ENCODE data around the gene FBLN1. TPM values are rescaled to one million over a fixed set of nuclear protein-coding genes. Genes with fewer than 3 reads are reported as not detected.
A peak's percentile ranks its signal among the peaks of the same experiment; 100 is the strongest.

The FBLN1 gene
- total and polyA plus RNA-seq, 2 of the 13 experiments (the other 11 are each of a cell fraction or from before 2014, with no cell fraction given) = 37.3 to 103 TPM

GRCh38 chr22:45518580-45518991, 15.9 kb downstream of the FBLN1 start:
- POLR2A ChIA-PET = no interaction called here

GRCh38 chr22:45521178-45521577, 18.5 kb downstream of the FBLN1 start:
- 95% methylated on average over 5 of the region's 5 CpGs for WGBS (ENCODE audit: low lambda C conversion rate)
- in situ Hi-C loops (cut with HindIII; ENCODE audit: extremely low pct_ligation_motif_present, low pct_unique_long_range_greater_than_20kb) = no loop called here
- TF ChIP-seq HNRNPK (IDR thresholded peaks at IDR 0.05; ENCODE audit: low read depth, low read length, poor library complexity, severe bottlenecking) (no peak), FOSL2 (CRISPR knock-in tag; IDR thresholded peaks at IDR 0.05) (peak; percentile 60), AGO2 (optimal IDR thresholded peaks at IDR 0.05; ENCODE audit: low read depth, low read length) (peak; percentile 32), ZNF687 (CRISPR knock-in tag; IDR thresholded peaks at IDR 0.05) (0 out of 2 replicates have a peak, but pooled peaks have one; percentile 19), HOXA3 (CRISPR knock-in tag; IDR thresholded peaks at IDR 0.05) (no peak)
- TF ChIP-seq, protein P1, sequence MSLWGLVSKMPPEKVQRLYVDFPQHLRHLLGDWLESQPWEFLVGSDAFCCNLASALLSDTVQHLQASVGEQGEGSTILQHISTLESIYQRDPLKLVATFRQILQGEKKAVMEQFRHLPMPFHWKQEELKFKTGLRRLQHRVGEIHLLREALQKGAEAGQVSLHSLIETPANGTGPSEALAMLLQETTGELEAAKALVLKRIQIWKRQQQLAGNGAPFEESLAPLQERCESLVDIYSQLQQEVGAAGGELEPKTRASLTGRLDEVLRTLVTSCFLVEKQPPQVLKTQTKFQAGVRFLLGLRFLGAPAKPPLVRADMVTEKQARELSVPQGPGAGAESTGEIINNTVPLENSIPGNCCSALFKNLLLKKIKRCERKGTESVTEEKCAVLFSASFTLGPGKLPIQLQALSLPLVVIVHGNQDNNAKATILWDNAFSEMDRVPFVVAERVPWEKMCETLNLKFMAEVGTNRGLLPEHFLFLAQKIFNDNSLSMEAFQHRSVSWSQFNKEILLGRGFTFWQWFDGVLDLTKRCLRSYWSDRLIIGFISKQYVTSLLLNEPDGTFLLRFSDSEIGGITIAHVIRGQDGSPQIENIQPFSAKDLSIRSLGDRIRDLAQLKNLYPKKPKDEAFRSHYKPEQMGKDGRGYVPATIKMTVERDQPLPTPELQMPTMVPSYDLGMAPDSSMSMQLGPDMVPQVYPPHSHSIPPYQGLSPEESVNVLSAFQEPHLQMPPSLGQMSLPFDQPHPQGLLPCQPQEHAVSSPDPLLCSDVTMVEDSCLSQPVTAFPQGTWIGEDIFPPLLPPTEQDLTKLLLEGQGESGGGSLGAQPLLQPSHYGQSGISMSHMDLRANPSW (CRISPR knock-in tag; IDR thresholded peaks at IDR 0.05; ENCODE audit: borderline replicate concordance) = no peak

More at GRCh38 chr22:45518580-45518991, 15.9 kb downstream of the FBLN1 start:
- no peak; the same call in 2 of the 3 replicates for ATAC-seq
- no peak for FAIRE-seq
- intact Hi-C loops (cut with micrococcal nuclease; ENCODE audit: unreplicated experiment) = no loop called here
- Histone ChIP-seq H3K4me1 (ENCODE audit: insufficient read depth, low read length) (no peaks in the 10 kb centered on the region), H4K20me1 (ENCODE audit: insufficient read depth, low read length) (no peaks in the 10 kb centered on the region), H3K36me3 (replicated peaks in 1 of 2; ENCODE audit: control insufficient read depth in 1 of 2, insufficient read depth in 2 of 2, low read length in 2 of 2) (peaks cover 20 to 30% of the 10 kb centered on the region in 2 experiments; a peak in 4 of 5 replicates), H3K27ac (ENCODE audit: extremely low read length, insufficient read depth, low read length) (no peak overlapping the region), H3K4me2 (ENCODE audit: low read depth, low read length) (no peak overlapping the region), H3K4me3 (replicated peaks in 1 of 3; ENCODE audit: insufficient read depth in 1 of 3, low read depth in 2 of 3, low read length in 3 of 3) (no peak overlapping the region), H3K27me3 (ENCODE audit: control insufficient read depth in 1 of 2, insufficient read depth in 2 of 2, low read length in 2 of 2) (no peaks in the 10 kb centered on the region), H3K79me2 (ENCODE audit: insufficient read depth, low read length) (peaks cover 4% of the 10 kb centered on the region), H2AFZ (ENCODE audit: low read length) (no peak overlapping the region), H3K9me3 (ENCODE audit: low read length) (no peaks in the 10 kb centered on the region), H3K9ac (ENCODE audit: insufficient read depth, low read depth, low read length) (no peak overlapping the region)
- in situ Hi-C loops (cut with HindIII; ENCODE audit: extremely low pct_ligation_motif_present, low pct_unique_long_range_greater_than_20kb) = no loop called here
- CTCF ChIA-PET (ENCODE audit: low intra/inter-chr PET ratio, low total read pairs) = no interaction called here
- peak; percentile 24 for DNase-seq (ENCODE audit: low spot score)
- TF ChIP-seq, protein P2, sequence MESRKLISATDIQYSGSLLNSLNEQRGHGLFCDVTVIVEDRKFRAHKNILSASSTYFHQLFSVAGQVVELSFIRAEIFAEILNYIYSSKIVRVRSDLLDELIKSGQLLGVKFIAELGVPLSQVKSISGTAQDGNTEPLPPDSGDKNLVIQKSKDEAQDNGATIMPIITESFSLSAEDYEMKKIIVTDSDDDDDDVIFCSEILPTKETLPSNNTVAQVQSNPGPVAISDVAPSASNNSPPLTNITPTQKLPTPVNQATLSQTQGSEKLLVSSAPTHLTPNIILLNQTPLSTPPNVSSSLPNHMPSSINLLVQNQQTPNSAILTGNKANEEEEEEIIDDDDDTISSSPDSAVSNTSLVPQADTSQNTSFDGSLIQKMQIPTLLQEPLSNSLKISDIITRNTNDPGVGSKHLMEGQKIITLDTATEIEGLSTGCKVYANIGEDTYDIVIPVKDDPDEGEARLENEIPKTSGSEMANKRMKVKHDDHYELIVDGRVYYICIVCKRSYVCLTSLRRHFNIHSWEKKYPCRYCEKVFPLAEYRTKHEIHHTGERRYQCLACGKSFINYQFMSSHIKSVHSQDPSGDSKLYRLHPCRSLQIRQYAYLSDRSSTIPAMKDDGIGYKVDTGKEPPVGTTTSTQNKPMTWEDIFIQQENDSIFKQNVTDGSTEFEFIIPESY (CRISPR knock-in tag; IDR thresholded peaks at IDR 0.05) = peak; percentile 89
- TF ChIP-seq TEAD3 (CRISPR knock-in tag; optimal IDR thresholded peaks at IDR 0.05; ENCODE audit: borderline replicate concordance) (peak; percentile 20), ZBTB38 (CRISPR knock-in tag; IDR thresholded peaks at IDR 0.05) (peak; percentile 83), ZNF264 (CRISPR knock-in tag; IDR thresholded peaks at IDR 0.05) (no peak)
- WGBS (ENCODE audit: low lambda C conversion rate) = 96% methylated on average over 4 of the region's 17 CpGs
- BruUV-seq (replicated peaks) = no TSS peak

More at GRCh38 chr22:45521178-45521577, 18.5 kb downstream of the FBLN1 start:
- H3K79me2 ChIP-seq (ENCODE audit: insufficient read depth, low read length) = no peaks in the 10 kb centered on the region
- no peak overlapping the region for H3K4me3 ChIP-seq (replicated peaks in 1 of 3; ENCODE audit: insufficient read depth in 1 of 3, low read depth in 2 of 3, low read length in 3 of 3)
- H4K20me1 ChIP-seq (ENCODE audit: insufficient read depth, low read length) = no peaks in the 10 kb centered on the region
- H3K36me3 ChIP-seq (replicated peaks in 1 of 2; ENCODE audit: control insufficient read depth in 1 of 2, insufficient read depth in 2 of 2, low read length in 2 of 2) = peaks cover 29 to 44% of the 10 kb centered on the region in 2 experiments; a peak in 4 of 5 replicates
- ATAC-seq (no peak; the same call in 2 of the 3 replicates), DNase-seq (ENCODE audit: low spot score) (peak; percentile 31), FAIRE-seq (no peak)
- no peak overlapping the region for H3K27ac ChIP-seq (ENCODE audit: extremely low read length, insufficient read depth, low read length)
- BruUV-seq (replicated peaks) = no TSS peak
- ChIA-PET CTCF (ENCODE audit: low intra/inter-chr PET ratio, low total read pairs) (no interaction called here), POLR2A (no interaction called here)
- H3K4me1 ChIP-seq (ENCODE audit: insufficient read depth, low read length) = no peaks in the 10 kb centered on the region
- H3K9ac ChIP-seq (ENCODE audit: insufficient read depth, low read depth, low read length) = no peak overlapping the region
- intact Hi-C loops (cut with micrococcal nuclease; ENCODE audit: unreplicated experiment) = no loop called here
- no peak overlapping the region for H2AFZ ChIP-seq (ENCODE audit: low read length)
- no peak overlapping the region for H3K4me2 ChIP-seq (ENCODE audit: low read depth, low read length)
- no peaks in the 10 kb centered on the region for H3K27me3 ChIP-seq (ENCODE audit: control insufficient read depth in 1 of 2, insufficient read depth in 2 of 2, low read length in 2 of 2)
- no peaks in the 10 kb centered on the region for H3K9me3 ChIP-seq (ENCODE audit: low read length)

Measured in HepG2 (cell line).